Suprapubic skin (tissue), 4 donors: ENCODE measurements around the gene SYT1. TPM values are rescaled to one million over a fixed set of nuclear protein-coding genes. Genes with fewer than 3 reads are reported as not detected.

ENCODE experiments used
- DNase-seq, 2 donors: peaks; one replicate each; pipeline ENCODE4 v3.0.0-alpha.2; 2019; ENCODE audit warnings: low spot score in 2 of 2
- H3K27ac ChIP-seq: fragments of 200-600 bp; sonication (generic); one replicate; pipeline ENCODE4 v1.5.1; 2019
- H3K27me3 ChIP-seq: fragments of 200-600 bp; sonication (generic); one replicate; pipeline ENCODE4 v1.5.1; 2019
- H3K36me3 ChIP-seq: fragments of 200-600 bp; sonication (generic); one replicate; pipeline ENCODE4 v1.5.1; 2019
- H3K4me1 ChIP-seq: fragments of 200-600 bp; sonication (generic); one replicate; pipeline ENCODE4 v1.5.1; 2019
- H3K4me3 ChIP-seq: fragments of 200-600 bp; sonication (generic); one replicate; pipeline ENCODE4 v1.5.1; 2019; ENCODE audit warnings: mild to moderate bottlenecking
- H3K9me3 ChIP-seq: fragments of 200-600 bp; sonication (generic); one replicate; pipeline ENCODE4 v1.5.1; 2019
- EP300 ChIP-seq: sonication (generic); formaldehyde crosslinking; IDR thresholded peaks from one replicate; pipeline ENCODE4 v1.6.1; 2017; ENCODE audit warnings: antibody characterized with exemption
- POLR2A ChIP-seq, 2 donors: fragments of 450-650 bp; IDR thresholded peaks; one replicate each; pipeline ENCODE4 v1.6.1; 2017; ENCODE audit warnings: antibody characterized with exemption in 2 of 2, mild to moderate bottlenecking in 2 of 2, moderate library complexity in 2 of 2
- POLR2AphosphoS5 ChIP-seq, 3 donors: sonication (generic); formaldehyde crosslinking; IDR thresholded peaks; one replicate each; pipeline ENCODE4 v1.6.1; 2017; ENCODE audit warnings: antibody characterized with exemption in 3 of 3
- WGBS: methylation state at CpG from one replicate; pipeline ENCODE4 v1.1.5; 2018; 5-methylcytosine and 5-hydroxymethylcytosine counted together
- total RNA-seq, 4 donors: library from RNA; depleted of rRNA; stranded (reverse); fragments of >200 nt; gene quantifications; one replicate each; pipeline ENCODE4 v1.1.0, GENCODE V29; 2016
- TF ChIP-seq, protein P1 (sequence below), 2 donors: fragments of 200-600 bp in 1 of 2; fragments of 450-650 bp in 1 of 2; sonication (generic) in 1 of 2; IDR thresholded peaks; one replicate each; pipeline ENCODE4 v1.5.1; 2016 to 2019; ENCODE audit warnings: antibody characterized with exemption in 2 of 2, mild to moderate bottlenecking in 1 of 2, moderate library complexity in 1 of 2

SYT1 gene
- total RNA-seq, 4 donors from 2014 or later: 0.15 to 0.31 TPM; not detected in 2

DNA sequence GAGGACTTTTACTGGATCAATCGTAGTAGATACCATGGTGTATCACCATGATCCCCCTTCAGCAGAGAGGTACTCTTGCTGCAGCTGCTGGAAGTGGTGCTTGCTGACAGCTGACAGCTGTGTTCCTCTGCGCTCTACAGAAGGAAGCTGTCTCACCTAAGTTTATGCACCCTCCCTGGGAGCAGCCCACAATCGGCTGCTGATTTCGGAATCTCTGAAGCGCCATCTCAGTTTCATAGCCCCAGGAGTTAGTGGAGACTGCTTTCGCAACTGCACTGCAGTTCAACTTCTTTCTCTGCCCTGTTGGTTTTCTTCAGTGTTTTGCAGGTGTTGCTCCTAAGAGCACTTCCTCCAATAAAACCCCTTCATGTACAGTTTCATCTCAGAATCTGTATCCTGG, 588.3 kb downstream of the SYT1 start:
- Histone ChIP-seq H3K36me3 (no peaks in the 10 kb centered on the region), H3K27me3 (no peaks in the 10 kb centered on the region), H3K9me3 (no peaks in the 10 kb centered on the region), H3K4me1 (peaks cover 28% of the 10 kb centered on the region), H3K27ac (peak overlapping the region; percentile 14), H3K4me3 (no peak overlapping the region)
- no peak for TF ChIP-seq POLR2AphosphoS5 (IDR thresholded peaks at IDR 0.05)
- no peak for TF ChIP-seq POLR2A (IDR thresholded peaks at IDR 0.05)
- 51% methylated on average over 5 of the region's 6 CpGs for WGBS
- DNase-seq: no peak

DNA sequence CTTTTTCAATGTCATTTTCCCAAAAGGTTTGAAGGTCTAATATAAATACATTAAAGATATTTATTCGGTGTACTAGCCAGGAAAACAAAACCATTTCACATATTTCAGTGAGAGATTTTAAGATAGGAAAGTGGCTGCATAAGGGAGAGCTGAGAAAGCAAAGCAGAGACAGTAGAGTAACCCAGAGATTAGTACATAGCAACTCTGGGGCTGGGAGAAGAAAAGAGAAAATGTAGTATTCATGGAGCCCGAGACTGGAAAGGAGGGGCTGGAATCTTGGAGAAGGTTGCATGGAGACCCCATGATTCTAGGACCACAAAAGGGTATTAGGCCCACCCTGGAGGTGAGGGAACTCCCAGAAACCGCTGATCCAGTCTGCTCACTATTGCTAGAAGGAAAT, 589.2 kb downstream of the SYT1 start:
- peaks cover 28% of the 10 kb centered on the region for H3K4me1 ChIP-seq
- no peaks in the 10 kb centered on the region for H3K9me3 ChIP-seq
- no peak overlapping the region for H3K4me3 ChIP-seq
- no peaks in the 10 kb centered on the region for H3K27me3 ChIP-seq
- H3K36me3 ChIP-seq: no peaks in the 10 kb centered on the region
- TF ChIP-seq EP300: no peak
- no peak for TF ChIP-seq POLR2A (IDR thresholded peaks at IDR 0.05)
- TF ChIP-seq POLR2AphosphoS5 (IDR thresholded peaks at IDR 0.05): no peak
- TF ChIP-seq, protein P1, sequence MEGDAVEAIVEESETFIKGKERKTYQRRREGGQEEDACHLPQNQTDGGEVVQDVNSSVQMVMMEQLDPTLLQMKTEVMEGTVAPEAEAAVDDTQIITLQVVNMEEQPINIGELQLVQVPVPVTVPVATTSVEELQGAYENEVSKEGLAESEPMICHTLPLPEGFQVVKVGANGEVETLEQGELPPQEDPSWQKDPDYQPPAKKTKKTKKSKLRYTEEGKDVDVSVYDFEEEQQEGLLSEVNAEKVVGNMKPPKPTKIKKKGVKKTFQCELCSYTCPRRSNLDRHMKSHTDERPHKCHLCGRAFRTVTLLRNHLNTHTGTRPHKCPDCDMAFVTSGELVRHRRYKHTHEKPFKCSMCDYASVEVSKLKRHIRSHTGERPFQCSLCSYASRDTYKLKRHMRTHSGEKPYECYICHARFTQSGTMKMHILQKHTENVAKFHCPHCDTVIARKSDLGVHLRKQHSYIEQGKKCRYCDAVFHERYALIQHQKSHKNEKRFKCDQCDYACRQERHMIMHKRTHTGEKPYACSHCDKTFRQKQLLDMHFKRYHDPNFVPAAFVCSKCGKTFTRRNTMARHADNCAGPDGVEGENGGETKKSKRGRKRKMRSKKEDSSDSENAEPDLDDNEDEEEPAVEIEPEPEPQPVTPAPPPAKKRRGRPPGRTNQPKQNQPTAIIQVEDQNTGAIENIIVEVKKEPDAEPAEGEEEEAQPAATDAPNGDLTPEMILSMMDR (IDR thresholded peaks at IDR 0.05): no peak
- DNase-seq: no peak
- H3K27ac ChIP-seq: no peak overlapping the region
- WGBS: 60% methylated on average over 3 of the region's 3 CpGs

DNA sequence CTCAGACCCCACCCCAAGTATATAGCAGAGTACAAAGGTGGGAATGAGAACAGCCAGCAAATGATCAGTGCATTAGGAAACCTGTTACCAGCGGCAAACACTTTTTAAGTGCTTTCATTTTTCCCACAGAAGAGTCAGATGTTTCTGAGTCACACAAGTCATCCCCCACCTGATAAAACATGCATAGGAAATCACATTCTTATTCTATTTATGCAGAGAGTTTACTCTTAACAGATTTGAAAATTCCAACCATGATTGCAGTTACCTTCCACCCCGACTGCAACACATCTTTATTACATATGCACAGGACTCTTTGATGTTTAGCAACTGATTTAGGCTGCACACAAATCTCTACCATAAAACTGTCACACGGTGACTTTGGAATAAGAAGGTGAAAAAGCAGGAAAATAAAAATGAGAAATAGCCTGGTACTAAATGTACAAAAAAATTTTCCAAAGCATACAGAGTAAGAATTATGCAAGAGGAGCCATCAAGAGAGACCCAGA, 589.8 kb downstream of the SYT1 start:
- WGBS: 39% methylated on average over 3 of the region's 3 CpGs
- DNase-seq: no peak
- Histone ChIP-seq H3K4me3 (no peak overlapping the region), H3K36me3 (no peaks in the 10 kb centered on the region), H3K4me1 (peaks cover 28% of the 10 kb centered on the region), H3K27me3 (no peaks in the 10 kb centered on the region), H3K9me3 (no peaks in the 10 kb centered on the region), H3K27ac (no peak overlapping the region)
- TF ChIP-seq POLR2AphosphoS5 (IDR thresholded peaks at IDR 0.05): no peak
- TF ChIP-seq EP300: no peak
- TF ChIP-seq, protein P1 (IDR thresholded peaks at IDR 0.05): no peak
- TF ChIP-seq POLR2A (IDR thresholded peaks at IDR 0.05): no peak

DNA sequence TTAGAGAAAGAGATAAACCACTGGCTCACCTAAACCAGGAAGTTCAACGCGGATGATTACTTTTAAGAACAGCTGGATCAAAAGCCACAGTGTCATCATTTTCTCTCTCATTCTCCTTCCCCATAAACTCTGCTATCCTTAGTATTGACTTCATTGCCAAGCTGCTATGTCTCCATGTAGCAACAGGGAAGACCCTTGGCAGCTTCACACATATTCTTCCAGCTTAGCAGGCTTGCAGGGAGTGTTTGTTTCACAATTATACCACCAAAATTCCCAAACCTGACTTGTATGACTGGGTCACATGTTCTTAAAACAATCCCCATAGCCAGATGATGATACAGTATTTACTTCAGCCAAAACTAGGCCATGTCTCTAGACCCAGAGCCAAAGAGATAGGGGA, 590.7 kb downstream of the SYT1 start:
- H3K27me3 ChIP-seq: no peaks in the 10 kb centered on the region
- peaks cover 28% of the 10 kb centered on the region for H3K4me1 ChIP-seq
- DNase-seq: no peak
- TF ChIP-seq POLR2AphosphoS5 (IDR thresholded peaks at IDR 0.05): no peak
- TF ChIP-seq, protein P1 (IDR thresholded peaks at IDR 0.05): no peak
- TF ChIP-seq EP300: no peak
- TF ChIP-seq POLR2A (IDR thresholded peaks at IDR 0.05): no peak
- H3K36me3 ChIP-seq: no peaks in the 10 kb centered on the region
- no peak overlapping the region for H3K4me3 ChIP-seq
- no peak overlapping the region for H3K27ac ChIP-seq
- H3K9me3 ChIP-seq: no peaks in the 10 kb centered on the region
- WGBS: 38% methylated on average over 2 of the region's 2 CpGs

DNA sequence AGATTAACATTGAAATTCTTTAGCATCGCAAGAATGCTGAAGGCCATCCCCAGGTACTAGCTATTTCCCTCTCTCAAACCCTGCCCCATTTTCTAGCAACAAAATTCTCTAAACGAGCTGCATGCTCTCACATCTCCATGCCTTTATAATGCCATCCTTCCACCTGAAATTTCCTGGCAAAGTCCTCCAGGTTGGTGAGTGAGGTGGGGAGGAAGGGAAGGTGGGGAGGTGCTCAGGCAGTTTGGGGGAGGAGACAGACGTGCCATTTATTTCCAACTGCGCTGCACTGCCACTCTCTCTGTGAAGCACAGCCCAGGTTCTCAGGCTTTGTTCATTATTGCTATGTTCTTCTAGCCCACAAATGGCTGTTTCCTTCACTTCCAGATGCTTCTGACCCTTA, 617.7 kb downstream of the SYT1 start:
- H3K27me3 ChIP-seq: no peaks in the 10 kb centered on the region
- no peaks in the 10 kb centered on the region for H3K4me1 ChIP-seq
- H3K27ac ChIP-seq: no peak overlapping the region
- H3K36me3 ChIP-seq: no peaks in the 10 kb centered on the region
- 48% methylated on average over 4 of the region's 4 CpGs for WGBS
- no peak for DNase-seq
- no peak for TF ChIP-seq POLR2A (IDR thresholded peaks at IDR 0.05)
- TF ChIP-seq, protein P1 (IDR thresholded peaks at IDR 0.05): no peak
- no peak for TF ChIP-seq EP300
- no peak for TF ChIP-seq POLR2AphosphoS5 (IDR thresholded peaks at IDR 0.05)
- H3K9me3 ChIP-seq: no peaks in the 10 kb centered on the region
- no peak overlapping the region for H3K4me3 ChIP-seq

DNA sequence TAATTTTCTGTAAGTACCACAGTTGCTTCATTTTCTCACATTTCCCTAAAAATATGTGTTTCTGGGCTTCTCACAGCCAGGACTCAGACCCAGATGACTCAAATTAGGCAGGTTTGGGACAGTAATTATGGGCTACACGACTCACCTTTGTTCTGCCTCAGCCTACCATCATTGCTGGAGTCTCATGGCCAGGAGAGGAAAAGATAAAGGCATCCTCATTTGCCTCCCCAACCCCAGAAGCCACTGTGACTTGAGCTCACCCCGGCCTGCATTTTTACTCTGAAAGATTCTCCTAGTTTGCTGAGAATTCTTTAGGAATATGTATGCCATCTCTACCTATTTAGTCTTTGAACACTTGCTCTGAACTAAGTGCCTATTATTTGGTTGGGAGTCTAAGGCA, 618.3 kb downstream of the SYT1 start:
- TF ChIP-seq, protein P1 (IDR thresholded peaks at IDR 0.05): no peak
- TF ChIP-seq POLR2AphosphoS5 (IDR thresholded peaks at IDR 0.05) (no peak), EP300 (no peak), POLR2A (IDR thresholded peaks at IDR 0.05) (no peak)
- H3K27me3 ChIP-seq: no peaks in the 10 kb centered on the region
- 82% methylated on average over 2 of the region's 2 CpGs for WGBS
- no peaks in the 10 kb centered on the region for H3K9me3 ChIP-seq
- no peaks in the 10 kb centered on the region for H3K4me1 ChIP-seq
- H3K36me3 ChIP-seq: no peaks in the 10 kb centered on the region
- H3K4me3 ChIP-seq: no peak overlapping the region
- DNase-seq: no peak
- H3K27ac ChIP-seq: no peak overlapping the region
